Measurements from ENCODE around the gene RRP9.
"Not testable (repeated sequence)": the region's sequence is repeated elsewhere in the genome, so short reads cannot be mapped to it uniquely, and the experiment has no call there.

Gene RRP9

DNA sequence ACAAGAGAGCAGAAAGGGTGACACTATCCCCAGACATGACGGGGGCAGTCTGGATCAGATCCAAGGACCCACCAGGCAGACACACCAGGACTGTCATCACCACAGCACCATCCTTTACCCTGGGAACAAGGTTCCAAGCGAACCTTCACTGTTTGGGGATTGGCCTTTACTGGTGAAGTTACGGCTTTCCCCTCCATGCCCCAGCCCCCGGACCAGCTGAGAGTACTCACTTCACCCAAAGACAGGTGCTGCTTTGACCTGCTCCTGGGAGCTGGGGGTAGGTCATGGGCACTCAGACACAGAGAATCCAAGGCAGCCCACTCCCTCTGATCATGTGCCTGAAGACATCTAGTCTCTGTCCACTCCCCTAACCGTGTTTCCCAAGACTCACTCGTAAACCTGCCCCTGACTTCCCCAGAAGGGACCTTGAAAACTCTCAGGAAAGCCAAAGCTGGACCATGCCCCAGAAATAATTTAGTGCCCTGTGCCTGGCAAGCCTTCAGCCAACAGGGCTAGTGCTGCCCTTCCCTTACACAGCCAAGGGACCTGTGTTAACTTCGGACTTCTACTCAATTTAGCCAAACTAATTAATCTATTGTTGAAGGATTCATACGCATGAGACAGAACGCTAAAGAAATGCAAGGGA lies 2.8 kb downstream of the RRP9 start:
- no peak for DNase-seq (ENCODE audit: low spot score)

- no peak for DNase-seq (ENCODE audit: low spot score)
These were observed 3.9 kb downstream of the RRP9 start for GRCh38 chr3:51937611-51938450.

GRCh38 chr3:51937014-51937413 lies 4.7 kb downstream of the RRP9 start:
- no peak for DNase-seq (ENCODE audit: low spot score)

DNA sequence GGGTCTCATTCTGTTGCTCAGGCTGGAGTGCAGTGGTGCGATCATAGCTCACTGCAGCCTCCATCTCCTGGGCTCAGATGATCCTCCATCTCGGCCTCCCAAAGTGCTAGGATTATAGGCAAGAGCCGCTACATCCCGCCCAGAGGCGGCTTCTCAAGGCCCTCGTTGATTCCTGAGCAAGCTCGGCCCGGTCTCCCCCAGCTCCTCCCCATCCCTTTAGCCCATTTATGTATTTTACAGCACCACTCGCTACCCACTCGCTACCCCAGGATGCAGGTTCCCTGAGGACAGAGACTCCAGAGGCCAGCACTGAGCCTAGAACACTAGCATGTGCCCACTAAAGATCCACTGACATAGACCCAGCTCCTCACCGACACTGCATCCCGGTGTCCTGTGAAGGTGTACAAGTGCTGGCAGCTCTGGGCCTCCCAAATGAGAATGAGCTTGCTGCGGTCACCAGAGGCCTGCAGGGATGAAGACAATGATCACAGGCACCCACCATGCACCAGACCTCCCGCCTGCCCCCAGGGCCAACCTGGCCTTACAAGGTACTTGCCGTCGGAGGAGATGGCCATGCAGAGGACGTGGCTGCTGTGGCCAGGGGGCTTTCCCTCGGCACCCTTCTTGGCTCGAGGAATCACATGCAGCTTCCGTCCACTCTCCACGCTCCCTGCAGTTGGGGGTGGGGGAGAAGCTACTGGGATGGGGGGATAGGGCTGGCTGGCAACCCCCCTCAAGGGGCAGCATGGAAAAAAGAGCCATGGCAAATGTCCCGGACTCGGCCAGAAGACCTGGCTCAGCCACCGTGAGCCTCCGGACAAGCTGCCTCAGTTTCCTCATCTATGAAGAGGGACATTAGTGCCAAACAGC lies 5.6 kb downstream of the RRP9 start:
- DNase-seq (ENCODE audit: low spot score), result no peak

DNA sequence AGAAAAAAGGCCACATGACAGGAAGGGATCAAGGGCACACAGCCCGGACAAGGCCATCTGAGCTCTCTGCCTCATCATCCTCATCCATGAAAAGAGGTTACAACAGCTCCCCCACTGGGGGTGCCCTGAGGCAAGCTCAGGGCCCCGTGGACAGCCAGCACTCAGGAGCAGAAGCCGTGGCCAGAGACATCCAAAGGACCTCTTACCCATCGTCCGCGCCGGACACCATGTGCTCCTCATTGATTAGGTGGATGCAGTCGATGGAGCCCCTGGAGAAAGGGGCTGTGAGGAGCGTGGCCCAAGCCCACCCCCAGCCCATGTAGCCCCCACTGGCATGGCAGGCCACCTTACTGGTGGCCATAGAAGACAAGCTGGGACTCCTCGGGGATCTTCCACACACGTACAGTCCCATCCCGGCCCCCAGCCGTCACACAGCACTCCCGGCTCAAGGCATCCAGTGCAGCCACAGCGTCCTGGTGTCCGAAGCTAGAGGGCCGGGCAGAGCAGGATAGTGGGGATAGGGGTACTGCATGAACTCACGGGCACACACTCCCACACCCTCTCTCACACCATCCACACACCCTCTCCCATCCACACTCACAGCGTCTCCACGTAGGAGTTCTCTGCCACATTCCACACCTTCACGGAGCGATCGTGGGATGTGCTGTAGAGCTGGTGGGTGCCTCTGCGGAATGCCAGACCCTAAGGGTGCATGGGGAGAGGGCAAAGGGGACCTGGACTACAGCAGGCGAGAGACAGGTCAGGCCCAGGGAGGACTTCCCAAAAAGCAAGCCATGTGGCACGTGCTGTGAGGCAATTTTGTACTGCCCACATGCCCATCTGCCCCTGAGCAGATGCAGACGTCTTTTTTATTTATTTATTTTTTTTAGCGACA lies 6.5 kb downstream of the RRP9 start:
- no peak for DNase-seq (ENCODE audit: low spot score)

DNA sequence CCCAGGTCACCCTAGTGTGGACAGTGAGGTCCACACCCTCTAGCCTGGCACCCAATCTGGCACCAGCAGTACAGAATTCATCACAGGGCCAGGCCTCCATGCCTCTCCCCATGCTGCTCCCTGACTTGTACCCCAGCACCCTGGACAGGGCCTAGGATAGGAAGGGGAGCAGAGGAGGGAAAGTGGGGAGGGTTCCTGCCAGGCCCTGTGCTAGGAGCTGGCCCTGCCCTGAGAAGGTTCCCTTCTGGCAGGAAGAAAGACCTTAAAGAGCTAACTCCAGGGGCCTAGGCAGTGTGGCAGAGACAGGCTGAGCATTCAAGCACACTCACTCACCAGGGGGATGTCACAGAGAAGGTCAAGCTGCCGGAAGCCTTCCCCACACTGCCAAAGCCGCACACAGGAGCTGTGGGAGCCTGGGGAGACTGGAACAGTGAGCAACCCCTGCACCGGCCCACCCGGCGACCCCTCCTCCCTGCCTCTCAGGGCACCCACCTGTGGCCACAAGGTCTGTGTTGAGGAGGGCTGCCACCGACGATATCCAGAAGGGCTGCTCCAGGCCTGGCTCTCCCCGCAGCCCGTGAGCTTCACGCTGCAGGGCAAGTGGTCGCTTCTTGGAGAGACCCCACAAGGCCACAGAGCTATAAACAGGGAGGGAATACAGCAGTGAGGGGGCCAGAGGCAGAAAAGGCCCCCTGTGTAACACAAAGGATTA lies 7.4 kb downstream of the RRP9 start:
- DNase-seq (ENCODE audit: low spot score), result no peak

DNA sequence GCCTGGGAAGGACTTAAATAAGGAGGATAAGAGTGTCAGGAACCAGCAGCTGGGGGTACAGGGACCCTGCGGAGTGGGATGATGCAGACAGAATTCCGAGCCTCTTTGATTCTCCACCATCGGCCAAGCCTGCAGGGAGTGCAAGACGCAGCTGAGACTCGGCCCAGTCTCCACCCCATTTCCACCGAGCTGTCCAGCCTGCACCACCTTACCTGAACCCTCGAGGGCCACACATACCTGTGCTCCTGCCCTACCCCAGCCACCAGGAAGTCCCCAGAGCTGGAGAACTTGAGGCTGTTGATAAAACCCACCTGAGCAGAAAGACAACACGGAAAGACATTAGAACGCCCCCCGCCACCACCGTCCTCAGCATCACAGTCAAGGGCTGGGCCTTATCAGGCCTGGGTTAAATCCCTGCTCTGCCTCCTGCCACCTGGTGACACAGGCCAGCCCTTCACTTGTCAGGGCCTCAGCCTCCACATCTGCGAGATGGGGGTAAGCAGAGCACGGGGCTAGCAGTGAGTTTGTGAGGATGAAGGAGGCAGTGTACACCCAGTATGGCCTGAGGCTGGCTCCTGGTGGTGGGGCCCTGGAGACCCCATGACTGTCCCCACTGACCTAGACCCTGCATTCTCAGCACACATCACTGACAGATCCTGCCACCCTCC lies 8.1 kb downstream of the RRP9 start:
- no peak for DNase-seq (ENCODE audit: low spot score)

DNA sequence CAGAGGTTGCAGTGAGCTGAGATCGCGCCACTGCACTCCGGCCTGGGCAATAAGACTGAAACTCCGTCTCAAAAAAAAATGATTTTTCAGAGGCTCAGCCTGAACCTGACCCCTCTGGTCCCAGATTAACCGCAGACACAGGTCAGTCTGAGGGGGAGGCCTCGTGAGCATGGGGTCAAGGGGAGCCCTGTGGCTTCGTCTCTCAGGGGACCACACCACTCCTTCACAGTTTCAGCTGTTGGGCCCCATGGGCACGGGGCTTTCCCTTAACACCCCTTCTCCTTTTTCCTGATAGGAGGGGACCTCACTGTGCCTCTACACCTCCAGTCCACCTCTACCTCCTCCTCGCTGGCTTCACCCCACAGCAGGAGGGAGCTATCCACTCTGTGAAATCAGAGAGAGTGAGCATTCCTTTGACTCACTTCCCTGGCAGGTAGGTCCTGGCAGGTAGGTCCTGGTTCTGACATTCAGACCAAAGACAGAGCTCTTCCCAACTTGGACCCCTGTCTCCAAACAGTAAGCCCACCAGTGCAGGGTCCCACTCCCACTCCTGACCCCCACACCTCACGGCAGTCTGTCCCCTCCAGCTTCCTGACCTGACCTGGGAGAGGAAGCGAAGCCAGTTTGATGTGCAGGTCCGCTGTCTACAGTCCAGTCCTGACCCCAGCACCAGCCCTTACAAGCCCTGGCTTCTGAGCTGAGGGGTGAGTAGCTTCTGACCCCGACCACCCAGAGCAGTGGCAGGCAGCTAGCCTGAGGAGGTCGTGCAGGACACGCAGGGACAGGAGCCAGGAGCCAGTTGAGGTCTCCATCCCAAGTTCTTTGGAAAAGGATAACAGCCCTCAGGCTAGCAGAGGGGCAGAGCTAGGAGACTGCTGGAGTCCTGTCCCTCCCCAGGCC lies 9.0 kb downstream of the RRP9 start:
- no peak for DNase-seq (ENCODE audit: low spot score)

GRCh38 chr3:51931756-51932155 lies 9.9 kb downstream of the RRP9 start:
- no peak for DNase-seq (ENCODE audit: low spot score)

- DNase-seq (ENCODE audit: low spot score), result no peak
These were observed 11.3 kb downstream of the RRP9 start for GRCh38 chr3:51930439-51930838.

DNA sequence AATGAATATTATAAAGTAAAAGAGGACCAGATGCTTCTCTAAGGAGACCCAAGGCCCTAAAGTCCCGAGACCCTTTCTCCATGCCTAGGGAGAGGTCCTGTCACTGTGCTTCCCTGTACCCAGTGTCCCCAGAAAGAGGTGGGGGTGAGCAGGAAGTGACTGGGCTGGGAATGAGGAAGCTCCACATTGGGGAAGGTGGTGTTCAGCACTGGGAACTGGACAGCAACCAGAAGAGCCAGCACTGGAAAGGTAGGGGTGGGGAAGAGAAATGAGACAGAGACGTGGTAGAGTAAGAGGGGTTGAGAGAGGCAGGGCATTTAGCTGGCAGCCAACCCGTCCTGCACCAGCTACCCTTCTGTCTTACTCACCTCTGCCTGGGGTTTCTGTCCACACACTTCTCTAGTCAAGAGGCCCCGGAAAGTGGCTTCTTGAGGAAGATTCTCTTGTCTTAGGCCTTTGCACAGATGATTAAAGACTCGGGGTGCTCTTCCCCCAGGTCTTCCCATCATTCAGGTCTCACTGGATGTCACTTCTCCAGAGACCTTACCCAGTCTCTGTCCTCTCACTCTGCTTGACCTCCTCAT lies 12.2 kb downstream of the RRP9 start:
- no peak for DNase-seq (ENCODE audit: low spot score)

GRCh38 chr3:51928981-51929380 lies 12.7 kb downstream of the RRP9 start:
- DNase-seq (ENCODE audit: low spot score), result not testable (repeated sequence)

GRCh38 chr3:51928438-51928837 lies 13.3 kb downstream of the RRP9 start:
- DNase-seq (ENCODE audit: low spot score), result no peak

DNA sequence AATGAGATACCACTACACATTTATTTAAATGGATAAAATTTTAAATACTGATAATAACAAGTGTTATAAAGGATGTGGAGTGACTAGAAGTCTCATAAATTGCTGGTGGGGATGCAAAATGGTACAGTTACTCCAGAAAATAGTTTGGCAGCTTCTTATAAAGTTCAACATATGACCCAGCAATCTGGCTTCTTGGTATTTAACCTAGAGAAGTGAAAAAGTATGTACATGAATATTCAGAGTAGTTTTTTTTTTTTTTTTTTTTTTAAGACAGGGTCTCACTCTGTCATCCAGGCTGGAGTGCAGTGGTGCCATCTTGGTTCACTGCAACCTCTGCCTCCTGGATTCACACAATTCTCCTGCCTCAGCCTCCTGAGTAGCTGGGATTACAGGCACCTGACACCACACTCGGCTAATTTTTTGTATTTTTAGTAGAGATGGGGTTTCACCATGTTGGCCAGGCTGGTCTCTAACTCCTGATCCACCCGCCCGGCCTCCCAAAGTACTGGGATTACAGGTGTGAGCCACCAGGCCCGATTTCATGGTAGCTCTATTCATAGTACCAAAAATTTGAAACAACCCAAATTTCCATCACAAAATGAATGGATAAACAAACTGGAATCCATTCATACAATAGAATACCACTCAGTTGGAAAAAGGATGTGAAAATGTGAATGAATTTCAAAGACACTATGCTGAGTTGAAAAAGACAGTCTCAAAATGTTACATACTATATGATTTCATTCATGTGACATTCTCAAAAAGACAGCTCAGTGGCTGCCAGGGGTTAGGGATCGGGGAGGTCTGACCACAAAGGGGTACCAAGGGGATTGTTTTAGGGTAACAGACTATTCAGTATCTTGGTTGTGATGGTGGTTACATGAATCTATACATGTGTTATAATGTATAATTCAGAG lies 14.4 kb downstream of the RRP9 start:
- DNase-seq (ENCODE audit: low spot score), result no peak

- DNase-seq (ENCODE audit: low spot score), result no peak
These were observed 20.6 kb downstream of the RRP9 start for GRCh38 chr3:51921081-51921578.

- DNase-seq (ENCODE audit: low spot score), result no peak
These were observed 25.3 kb downstream of the RRP9 start for GRCh38 chr3:51916418-51916817.

- DNase-seq (ENCODE audit: low spot score), result no peak
These were observed 33.7 kb downstream of the RRP9 start for GRCh38 chr3:51908026-51908425.
